Smooth muscle cell of bladder (primary cell): Measurements from ENCODE around the gene SMC1B. TPM values are rescaled to one million over a fixed set of nuclear protein-coding genes. Genes with fewer than 3 reads are reported as not detected.

Experiments
- total RNA-seq: library from RNA; depleted of rRNA; stranded (reverse); fragments of >200 nt; gene quantifications from 2 replicates; pipeline ENCODE4 v1.2.3, GENCODE V29; 2014

Gene SMC1B, protein sequence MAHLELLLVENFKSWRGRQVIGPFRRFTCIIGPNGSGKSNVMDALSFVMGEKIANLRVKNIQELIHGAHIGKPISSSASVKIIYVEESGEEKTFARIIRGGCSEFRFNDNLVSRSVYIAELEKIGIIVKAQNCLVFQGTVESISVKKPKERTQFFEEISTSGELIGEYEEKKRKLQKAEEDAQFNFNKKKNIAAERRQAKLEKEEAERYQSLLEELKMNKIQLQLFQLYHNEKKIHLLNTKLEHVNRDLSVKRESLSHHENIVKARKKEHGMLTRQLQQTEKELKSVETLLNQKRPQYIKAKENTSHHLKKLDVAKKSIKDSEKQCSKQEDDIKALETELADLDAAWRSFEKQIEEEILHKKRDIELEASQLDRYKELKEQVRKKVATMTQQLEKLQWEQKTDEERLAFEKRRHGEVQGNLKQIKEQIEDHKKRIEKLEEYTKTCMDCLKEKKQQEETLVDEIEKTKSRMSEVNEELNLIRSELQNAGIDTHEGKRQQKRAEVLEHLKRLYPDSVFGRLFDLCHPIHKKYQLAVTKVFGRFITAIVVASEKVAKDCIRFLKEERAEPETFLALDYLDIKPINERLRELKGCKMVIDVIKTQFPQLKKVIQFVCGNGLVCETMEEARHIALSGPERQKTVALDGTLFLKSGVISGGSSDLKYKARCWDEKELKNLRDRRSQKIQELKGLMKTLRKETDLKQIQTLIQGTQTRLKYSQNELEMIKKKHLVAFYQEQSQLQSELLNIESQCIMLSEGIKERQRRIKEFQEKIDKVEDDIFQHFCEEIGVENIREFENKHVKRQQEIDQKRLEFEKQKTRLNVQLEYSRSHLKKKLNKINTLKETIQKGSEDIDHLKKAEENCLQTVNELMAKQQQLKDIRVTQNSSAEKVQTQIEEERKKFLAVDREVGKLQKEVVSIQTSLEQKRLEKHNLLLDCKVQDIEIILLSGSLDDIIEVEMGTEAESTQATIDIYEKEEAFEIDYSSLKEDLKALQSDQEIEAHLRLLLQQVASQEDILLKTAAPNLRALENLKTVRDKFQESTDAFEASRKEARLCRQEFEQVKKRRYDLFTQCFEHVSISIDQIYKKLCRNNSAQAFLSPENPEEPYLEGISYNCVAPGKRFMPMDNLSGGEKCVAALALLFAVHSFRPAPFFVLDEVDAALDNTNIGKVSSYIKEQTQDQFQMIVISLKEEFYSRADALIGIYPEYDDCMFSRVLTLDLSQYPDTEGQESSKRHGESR
- not detected in 2 replicates for total RNA-seq

DNA sequence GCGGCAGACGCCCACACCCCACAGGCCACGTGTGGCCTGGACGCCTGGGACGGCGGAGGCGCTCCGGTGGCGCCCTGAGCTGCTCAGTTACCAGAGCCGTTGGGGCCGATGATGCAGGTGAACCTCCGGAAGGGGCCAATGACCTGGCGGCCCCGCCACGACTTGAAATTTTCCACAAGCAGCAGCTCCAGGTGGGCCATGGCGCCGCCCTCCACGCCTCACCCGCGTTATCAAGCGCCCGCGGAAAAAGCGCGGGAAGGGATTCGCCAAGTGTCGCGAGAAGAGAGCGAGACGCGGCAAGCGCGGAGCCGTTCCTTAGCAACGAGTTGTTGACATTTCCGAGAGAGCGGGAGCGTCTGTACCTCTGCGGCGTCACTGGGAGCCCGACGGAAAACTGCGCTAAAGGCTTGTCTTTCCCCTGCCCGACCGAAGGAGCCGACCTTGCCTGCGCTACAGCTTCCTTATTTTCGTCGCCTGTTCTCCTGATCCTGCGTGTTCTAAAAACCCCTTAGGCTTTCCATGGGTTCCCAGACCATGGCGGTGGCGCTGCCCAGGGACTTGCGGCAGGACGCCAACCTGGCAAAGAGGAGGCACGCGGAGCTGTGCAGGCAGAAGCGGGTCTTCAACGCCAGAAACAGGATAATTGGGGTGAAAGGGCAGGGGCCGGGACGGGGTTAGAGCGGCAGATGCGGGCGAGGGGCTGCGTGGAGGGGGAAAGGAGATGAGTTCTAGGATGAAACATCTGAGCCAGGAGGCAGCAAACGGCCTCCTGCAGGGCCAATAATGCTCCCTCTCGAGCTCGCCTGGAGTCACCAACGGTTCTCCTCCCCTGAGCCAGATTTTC is at the start of gene SMC1B, which contains the start of gene RIBC2:
TSS of gene SMC1B (minus strand) at position 232 of the 844 bp plus-strand sequence. CDS start at position 200, 32 bp downstream.
TSS of gene RIBC2 (plus strand) at position 326 of the 844 bp plus-strand sequence. CDS start at position 520, 194 bp downstream.

DNA sequence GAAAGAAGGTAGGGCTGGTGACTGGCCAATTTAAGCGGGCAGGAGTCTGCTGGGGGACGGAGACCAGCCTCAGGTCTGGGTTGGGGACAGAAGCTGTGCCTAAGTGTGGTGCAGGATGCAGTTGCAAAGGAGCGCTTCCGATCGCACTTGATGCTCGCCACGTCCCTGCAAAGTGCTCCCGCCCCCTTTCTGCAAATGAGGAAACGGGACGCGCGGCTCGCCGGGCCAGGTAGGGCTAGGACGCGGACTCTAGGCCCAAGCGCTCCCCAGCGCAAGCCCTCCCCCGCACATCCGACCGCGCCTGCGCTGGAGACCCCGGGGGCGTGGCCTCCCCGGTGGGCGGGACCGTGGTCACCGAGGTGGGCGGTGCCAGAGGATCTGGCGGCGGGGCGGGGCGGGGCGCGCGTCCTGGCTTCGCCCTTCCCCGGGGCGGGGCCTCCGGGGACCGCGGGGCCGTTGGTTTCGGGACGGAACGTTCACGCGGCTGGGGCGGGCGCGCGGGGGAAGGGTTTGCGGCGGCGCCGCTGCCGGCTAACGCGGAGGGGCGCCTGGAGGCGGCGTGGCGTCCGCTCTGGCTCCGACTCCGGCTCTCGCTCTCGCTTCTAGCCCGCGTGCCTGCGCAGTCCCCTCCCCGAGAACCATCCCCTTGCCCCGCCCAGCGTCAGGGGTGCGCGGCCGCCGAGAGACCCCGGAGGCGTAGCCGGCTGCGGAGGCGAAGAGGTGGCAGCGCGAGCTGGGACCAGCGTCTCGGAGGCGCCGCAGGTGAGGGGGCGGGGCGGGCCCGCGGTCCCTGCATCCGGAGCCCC is 103.8 kb downstream of the SMC1B start, which contains the start of gene FAM118A:
TSS of gene FAM118A (plus strand) at position 513 of the 806 bp plus-strand sequence. CDS start 12,446 bp downstream, outside the sequence.

Other genes starting within 250 kb of the SMC1B start
- 29.1 and 34.3 TPM in 2 replicates for gene NUP50, start 249.7 kb downstream of the SMC1B start, total RNA-seq
- gene KIAA0930, start 172.7 kb downstream of the SMC1B start, total RNA-seq, result 65.3 and 67.9 TPM in 2 replicates
- not detected in 2 replicates for gene UPK3A, start 128.7 kb downstream of the SMC1B start, total RNA-seq
- gene FAM118A, start 103.7 kb downstream of the SMC1B start, total RNA-seq, result 17.0 and 46.1 TPM in 2 replicates
- 0.09 TPM in 1 of 2 replicates, not detected in the other for gene RIBC2, start 94 bp upstream of the SMC1B start, total RNA-seq
- 118 and 184 TPM in 2 replicates for gene FBLN1, start 89.3 kb upstream of the SMC1B start, total RNA-seq